HG02759 (cell line): Measurements from ENCODE around the gene ALDH3A2.

Experiments used
- ATAC-seq: cut with Tn5 transposase; IDR thresholded peaks from one replicate; pipeline ENCODE4 v1.9.1; 2021; ENCODE audit warnings: mild to moderate bottlenecking, moderate library complexity; ENCODE audit not compliant: unreplicated experiment

ALDH3A2 gene

DNA sequence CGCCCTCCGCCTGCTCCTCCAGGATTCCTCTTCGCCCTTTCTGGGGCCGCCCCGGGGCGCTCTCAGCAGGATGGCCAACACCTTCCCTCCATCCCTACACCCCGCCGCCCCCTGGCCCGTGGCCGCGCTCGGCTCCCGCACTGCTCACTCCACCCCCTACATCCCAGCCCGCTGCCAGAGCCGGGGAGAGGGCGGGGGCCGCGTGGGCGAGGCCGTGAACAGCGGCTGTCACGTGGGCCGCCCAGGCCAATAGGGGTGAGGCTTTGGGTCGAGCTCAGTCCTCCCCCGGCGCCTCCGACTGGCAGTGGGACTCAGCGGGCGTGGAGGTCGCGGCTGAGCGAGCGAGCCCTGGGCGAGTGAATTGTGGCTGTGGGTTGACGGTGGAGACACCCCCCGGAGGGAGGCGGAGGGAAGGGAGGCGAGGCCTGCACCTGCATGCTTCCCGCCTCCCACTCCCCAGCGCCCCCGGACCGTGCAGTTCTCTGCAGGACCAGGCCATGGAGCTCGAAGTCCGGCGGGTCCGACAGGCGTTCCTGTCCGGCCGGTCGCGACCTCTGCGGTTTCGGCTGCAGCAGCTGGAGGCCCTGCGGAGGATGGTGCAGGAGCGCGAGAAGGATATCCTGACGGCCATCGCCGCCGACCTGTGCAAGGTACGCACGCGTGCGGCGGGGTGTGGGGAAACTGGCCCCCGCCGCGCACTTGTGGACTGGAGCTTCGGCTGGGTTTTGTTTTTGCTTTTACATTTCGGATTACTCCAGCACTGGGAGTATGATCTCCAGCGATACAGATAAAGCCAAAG lies at the start of gene ALDH3A2:
Gene ALDH3A2, plus strand, starts transcription at position 277 of the 799 bp plus-strand sequence. Its CDS starts 221 bp downstream, at position 498.
- ATAC-seq: peak; percentile 92

DNA sequence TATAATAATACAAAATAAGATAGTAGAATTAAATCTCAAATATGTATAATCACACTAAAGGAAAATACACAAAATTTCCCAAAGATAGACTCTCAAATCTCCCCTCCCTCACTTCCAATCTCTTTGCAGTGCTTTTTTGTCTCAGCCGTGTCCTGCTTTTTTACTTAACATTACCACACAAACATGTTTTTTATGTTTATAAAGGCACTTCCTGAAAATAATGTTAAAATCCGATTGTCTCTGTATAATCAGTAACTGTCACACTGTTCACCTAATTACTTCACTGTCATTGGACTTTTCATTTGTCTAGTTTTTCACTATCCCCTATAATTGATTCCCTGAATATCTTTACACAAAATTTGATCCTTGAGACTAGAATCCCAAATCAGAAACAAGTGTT lies 38.2 kb upstream of the ALDH3A2 start:
- ATAC-seq: no peak

DNA sequence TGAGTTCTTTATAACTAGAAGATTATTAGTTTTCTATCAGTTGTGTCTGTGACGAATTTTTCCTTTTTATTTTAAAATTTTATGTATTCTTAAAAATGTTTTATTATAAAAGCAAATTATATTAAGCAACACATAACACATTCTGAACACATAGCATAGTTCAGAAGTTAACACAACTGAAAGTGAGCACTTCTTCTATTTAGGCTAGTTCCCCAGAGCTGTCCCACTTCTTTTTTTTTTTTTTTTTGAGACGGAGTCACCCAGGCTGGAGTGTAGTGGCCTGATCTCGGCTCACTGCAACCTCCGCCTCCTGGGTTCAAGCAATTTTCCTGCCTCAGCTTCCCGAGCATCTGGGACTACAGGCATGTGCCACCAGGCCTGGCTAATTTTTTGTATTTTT lies 37.7 kb upstream of the ALDH3A2 start:
- no peak for ATAC-seq

DNA sequence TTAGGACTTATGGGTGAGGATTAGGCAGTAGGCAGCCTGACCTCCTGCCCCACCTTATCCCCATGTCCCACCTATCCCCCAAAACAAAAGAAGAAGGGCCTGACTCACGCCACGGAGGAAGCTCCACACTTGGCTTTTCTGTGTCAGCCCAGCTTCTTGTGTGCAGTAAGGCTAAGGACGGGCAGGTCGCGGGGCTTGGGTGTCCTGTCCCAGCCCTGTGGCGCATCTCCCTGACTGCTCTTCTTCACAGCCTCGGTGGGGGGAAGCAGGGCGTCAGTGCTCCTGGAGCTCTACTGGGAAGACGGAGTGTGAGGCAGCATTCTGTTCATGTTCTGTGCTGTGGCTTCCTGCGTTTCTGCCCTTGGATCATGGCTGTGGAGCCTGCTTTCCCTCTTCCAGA lies 34.6 kb upstream of the ALDH3A2 start:
- no peak for ATAC-seq

DNA sequence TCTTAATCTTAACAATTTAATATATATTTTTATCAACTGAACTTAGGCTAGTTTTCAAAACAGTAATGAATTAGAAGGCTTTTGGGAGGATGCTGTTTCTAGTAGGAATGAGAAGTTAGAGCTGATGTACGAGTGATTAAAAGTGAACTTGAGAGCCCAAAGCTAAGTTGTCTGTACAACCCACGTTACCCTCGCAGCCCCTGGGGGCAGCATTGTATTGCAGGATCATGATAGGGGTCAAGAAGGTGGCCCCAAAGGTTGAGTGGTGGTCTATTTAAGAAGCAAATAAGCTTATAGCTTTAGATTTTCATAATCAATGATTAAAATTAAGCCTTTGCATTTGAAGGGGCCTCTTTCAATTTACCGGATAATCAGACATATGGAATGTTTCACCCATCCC lies 33.7 kb upstream of the ALDH3A2 start:
- no peak for ATAC-seq

DNA sequence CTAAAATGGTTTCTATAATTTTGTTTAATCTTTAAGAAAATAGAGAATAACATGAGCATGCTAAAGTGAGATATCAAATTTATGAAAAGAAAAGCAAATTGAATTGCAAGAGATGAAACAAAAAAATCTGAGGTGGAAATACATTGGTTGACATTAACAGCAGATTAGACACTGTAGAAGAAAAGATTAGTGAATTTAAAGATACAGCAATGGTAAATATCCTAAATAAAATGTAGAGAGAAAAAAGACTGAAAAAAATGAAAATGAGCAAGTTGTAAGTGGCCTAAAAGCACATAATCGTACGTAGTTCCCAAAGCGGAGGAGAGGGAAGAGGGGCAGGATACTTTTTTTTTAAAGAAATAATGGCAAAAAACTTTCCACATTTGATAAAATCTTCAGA lies 30.5 kb upstream of the ALDH3A2 start:
- no peak for ATAC-seq

DNA sequence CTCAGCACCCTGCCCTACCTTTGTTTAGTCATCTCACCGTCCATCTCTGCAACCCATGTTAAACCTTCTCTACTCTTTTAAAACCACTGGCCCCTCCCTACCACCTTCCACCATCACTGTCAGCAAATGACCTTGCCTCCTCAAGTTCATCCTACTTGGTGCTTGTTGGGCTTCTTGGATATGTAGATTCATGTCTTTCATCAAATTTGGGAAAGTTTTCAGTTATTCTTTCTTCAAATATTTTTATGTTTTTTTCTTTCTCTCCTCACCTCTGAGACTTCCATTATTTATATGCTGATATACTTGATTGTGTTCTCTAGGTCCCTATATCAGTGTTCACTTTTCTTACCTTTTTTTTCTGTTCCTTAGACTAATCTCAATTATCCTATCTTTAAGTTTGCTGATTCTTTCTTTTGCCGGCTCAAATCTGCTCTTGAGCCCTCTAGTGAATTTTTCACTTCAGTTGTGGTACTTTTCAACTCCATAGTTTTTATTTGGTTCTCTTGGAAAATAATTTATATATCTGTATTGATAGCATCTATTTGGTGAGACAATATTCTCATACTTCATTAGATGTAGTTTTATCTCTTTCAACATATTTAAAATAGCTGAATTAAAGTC lies 28.7 kb upstream of the ALDH3A2 start:
- no peak for ATAC-seq

DNA sequence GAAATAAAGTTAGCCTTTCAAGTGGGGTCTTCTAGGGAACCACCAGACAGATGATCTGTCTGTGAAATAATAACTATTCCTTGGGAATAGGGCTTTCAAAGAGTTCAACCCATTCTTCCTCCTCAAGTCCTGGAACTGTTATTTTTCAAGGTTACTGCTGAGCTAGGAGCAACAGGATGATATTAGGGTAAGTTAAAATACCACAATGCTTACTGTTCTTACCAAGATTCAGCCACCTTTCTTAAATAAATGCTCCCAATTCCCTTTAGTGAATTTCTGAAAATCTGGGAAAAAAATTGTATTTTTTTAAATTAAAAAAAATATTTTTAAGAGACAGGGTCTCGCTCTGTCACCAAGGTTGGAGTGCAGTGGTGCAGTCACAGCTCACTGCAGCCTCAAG lies 26.9 kb upstream of the ALDH3A2 start:
- no peak for ATAC-seq

DNA sequence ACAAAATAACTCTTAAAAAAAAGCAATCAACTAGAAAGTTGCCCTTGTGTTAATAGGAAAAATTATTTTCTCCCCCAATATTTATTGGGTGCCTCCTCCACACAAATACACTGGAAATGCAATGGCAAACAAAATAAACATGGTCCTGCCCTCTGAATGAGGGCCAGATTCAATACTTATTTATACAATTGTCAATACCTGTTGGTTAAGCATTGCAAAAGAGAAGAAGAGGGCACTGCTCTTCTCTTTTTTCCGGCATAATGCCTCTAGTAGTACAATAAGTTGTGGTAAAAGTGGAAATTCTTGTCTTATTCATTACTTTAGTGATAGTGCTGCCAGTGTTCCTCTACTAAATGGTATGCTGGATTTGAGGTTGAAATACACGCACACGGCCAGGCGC lies 22.5 kb upstream of the ALDH3A2 start:
- no peak for ATAC-seq

DNA sequence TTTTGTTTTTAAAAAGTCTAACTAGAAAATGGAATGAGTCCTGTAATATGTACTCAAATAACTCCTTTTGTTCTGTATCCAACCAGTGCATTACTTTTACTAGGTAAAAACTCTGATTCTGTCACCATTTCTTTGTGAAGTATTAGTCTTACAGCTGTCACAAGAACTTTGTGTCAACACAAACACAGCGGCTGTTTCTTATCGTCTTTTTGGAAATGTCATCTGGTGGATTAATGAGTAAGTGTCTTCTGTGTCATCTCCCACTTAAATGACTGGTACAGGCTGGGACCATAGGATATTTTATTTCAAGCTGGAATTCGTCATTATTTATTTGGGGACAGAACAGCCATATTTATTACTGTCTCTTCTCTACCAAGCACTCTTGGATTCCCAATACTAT lies 19.1 kb upstream of the ALDH3A2 start:
- ATAC-seq: no peak

DNA sequence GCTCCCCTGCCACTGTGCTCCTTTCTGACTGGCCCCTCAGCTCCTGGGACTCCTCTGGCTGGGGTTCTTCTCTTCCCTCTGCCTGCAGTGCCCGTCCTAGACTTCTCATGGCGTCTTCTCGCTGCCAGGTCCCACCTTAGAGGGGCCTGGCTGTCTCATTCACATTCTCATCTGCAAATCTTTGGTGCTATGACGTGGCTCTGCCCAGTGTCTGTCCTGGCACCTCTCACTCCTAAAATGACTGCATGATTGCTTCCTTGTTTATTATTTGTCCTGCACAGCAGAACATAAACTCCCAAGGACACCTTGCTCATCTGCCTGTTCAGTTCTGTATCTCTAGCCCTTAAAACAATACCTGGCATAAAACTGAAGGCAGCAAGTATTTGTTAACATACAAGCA lies 18.5 kb upstream of the ALDH3A2 start:
- no peak for ATAC-seq

DNA sequence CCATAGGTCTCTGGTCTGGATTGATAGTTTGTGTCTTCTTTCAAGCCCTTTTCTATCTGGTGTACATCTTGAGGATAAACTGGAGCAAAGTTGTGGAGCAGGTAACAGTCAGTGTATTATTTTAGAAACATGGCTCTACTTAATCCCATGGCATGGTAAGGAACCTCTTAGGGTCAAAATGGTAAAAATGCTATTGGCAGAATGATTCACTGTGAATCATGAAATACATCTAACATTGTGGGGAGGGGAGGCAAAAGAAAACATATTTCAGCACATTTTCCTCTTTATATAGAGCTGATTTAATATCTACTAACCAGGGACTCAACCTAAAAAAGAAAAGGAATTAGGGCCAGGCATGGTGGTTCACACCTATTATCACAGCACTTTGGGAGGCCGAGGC lies 17.9 kb upstream of the ALDH3A2 start:
- no peak for ATAC-seq

DNA sequence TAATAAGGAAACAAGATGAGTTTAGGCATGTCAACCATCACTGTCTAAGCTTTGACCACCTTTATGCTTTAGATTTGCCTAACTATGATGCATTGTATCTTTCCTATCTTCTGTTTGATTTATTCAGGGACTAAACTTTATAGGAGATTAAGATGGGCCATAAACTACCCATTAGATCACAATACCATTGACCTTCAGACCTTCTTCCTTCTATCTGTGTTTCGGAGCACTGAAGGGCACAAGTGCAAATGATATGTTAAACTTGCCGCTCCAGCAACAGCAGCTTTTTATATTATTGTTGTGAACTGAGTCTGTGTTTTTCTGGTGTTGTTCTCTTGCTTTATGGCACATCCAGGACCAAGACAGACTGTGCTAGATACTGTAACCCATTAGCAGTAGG lies 16.6 kb upstream of the ALDH3A2 start:
- no peak for ATAC-seq

DNA sequence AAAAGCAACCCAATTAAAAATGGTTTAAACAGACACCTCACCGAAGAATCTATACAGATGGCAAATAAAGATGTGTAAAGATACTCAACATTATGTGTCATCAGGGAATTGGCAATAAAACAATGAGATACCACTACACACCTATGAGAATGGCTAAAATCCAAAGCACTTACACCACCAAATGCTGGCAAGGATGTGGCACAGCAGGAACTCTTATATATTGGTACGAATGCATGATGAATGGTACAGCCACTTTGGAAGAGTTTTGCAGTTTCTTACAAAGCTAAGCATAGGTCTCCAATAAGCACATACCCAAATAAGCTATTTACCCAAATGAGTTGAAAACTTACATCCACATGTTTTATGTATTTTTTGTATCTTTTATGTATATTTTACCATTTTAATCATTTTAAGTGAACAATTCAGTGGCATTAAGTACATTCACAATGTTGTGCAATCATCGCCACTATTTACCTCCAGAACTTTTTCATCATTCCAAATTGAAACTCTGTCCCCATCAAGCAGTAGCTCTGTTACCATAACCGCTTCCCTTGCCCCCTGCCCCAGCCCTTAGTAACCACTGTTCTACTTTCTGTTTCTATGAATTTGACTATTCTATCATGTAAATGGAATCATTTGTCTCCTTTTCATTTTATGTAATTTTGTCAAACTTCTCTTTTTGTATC lies 6.7 kb upstream of the ALDH3A2 start:
- ATAC-seq: no peak

DNA sequence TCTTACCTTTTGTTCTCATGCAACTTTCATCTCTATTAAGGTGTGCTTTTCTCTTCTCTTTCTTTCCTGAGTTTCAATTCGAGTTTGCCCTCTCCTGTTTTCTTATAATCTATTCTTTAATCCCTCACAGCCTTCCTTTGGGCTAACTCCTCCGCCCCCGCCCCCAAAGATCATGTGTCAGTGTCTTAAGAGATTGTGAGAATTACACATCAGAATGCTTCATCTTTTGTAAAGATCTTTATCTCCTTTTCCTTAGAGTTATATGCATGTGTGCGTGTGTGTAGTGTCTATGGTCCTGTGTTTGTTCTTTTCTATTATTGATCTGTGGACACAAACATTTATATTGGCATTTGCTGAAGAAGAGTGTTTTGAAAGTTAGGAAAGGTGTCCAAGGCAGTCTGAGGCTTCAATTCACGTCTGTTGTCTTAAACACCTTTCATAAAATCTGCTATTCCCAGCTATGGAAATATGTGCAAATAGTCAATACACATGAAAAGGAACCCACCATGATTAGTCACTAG lies 6.1 kb upstream of the ALDH3A2 start:
- no peak for ATAC-seq

DNA sequence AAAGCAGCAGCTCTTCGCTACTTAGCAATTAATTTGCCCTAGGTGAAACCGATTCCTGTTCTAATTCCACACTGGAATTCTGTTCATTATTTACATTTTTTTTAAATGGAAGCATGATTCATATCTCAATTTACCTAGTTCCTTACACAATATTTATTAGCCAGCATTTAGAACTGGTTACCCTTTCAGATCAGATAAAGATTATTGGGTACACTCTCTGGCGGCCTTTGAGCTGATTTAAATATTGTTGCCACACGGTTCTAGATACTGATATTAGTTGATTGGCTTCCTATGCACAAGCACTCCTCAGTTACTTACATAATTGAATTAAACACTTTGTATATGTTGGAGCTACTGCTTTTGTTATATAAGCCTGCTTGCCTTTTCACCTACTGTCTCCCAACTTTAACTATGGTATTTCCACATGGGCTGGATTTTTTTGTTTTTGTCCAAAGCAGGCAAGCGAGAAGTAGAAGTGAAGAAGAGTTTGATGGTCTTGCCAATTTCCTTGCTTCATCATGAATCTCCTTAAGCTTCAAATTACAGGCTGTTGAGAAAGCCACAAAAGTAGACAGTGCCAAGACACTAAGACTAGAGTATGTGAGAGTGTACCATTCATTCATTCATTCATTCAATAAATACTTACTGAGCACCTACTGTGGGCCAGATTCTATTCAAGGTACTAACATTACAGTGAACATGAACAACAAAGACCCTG lies 3.9 kb upstream of the ALDH3A2 start:
- no peak for ATAC-seq

DNA sequence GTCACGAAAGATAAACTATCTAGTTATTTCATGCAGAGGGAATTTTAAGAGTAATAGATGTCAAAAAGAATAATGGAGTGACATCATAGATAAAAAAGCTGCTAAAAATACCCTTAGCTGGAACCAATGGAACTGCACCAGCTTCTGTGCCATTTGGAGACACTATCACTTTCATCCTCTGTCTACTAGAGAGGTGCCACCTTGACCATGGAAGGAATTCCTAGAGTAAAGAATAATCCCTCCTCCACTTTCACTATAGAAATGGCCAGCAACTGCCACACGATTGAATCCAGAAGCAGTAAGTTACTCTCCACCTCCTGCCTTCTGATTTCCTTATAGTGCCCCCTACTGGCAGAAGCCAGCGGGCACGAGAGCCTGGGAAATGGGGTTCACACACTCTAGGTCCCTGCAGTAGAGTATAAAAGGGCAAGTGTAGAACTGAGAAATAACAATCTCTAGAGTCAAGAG lies 2.8 kb upstream of the ALDH3A2 start:
- no peak for ATAC-seq

DNA sequence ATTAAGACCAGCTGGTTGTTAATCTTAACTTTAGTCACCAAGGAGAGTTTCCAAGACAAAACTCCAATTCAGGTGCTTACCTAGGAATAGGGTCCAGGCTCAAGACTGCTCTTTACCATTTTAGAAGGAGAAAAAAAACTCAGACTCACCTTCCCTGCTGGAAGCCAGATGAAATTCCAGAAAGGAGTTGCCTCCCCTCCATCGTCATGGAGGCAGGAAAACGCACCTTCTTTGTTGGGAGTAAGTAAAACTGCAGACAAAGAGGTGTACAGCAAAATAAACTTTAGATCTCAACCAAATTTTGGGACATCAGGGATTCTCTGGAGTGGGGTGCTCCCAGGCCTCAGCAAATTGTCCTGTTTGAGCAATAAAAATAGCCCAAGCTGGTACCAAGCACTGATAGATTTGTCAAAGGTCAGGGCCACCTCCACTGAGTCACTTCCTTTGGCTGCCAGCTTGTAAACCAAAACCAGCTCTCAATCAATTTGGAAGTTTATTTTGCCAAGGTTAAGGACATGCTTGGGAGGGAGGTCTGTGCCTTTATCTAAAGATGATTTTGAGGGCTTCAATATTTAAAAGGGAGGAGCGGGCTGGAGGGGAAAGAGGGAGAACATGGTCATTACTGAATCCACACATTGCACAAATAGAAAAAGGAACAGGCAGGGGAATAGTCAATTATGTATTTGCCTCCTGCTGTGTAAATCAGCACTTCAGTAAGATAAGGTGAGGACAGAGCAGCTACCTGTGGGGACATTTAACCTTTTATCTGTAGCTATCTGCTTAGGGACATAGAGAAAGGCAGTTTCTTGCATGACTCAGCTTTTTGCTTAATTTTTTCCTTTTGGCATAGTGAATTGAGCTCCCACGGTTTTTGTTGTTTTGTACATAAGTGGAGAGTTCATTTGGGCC lies 1.5 kb upstream of the ALDH3A2 start:
- no peak for ATAC-seq

DNA sequence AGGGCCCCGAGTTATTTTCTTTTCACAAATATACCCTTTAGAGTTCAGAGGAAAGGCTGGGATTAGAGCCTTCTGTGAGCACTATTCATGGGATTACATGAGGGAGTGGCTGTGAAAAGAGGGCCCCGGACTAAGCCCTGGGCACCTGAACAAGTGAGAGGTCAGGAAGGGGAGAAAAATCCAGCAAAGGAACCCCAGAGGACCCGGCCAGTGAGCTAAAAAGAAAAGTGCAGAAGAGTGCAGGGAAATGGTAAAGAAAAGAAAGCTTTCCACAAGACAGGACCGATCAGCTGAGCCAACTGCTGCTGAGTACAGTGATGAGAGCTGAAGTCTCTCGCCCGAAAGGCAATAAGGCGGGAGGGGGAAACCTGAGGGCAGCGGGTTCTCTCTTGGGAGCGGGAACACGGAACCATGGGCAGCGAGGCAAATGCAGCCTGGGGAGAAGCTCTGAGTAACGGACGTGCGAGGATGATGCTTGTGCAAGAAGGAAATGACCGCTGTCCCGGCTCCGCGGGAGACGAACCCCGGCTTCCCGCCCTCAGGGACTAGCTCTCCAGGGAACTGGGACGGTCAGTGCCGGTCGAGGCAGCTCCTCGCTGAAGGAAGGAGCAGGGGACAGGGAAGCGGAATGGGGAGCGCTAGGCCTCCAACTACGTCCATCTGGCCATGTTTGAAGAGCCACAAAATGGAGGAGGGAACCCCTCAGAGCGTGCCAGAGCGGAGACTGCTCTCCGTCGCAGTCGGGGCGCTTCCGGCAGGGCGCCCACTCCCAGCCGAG lies 665 bp upstream of the ALDH3A2 start:
- ATAC-seq: peak; percentile 40

DNA sequence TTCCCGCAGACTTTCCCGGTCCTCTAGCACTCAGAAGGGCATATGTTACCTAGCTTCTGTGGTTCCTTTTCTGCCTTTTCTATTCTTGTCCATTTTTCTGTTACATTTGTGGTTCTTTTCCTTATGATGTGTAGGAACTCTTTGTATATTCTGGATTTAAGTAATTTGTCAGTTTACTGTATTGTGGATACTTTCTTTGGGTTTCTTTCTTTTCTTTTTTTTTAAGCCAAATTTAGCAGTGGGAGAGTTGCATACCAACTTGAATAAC lies 657 bp downstream of the ALDH3A2 start:
- no peak for ATAC-seq
